PC-9 (cell line): Measurements from ENCODE around the gene PHF20. TPM values are rescaled to one million over a fixed set of nuclear protein-coding genes. Genes with fewer than 3 reads are reported as not detected.
"Not testable (repeated sequence)": the region's sequence is repeated elsewhere in the genome, so short reads cannot be mapped to it uniquely, and the experiment has no call there.

Experiments used
- BruUV-seq: library from RNA; stranded (reverse); fragments of 400-500 nt; replicated peaks from 2 replicates; lab custom pipeline; 2021; lab: Mats Ljungman, UMichigan
- CTCF ChIA-PET: fragments of 300-600 bp; sonication (Branson Sonifier 250); formaldehyde crosslinking; loops from one replicate; lab custom pipeline; 2022; ENCODE audit warnings: antibody characterized with exemption; lab: Charles Lee
- POLR2A ChIA-PET: fragments of 300-600 bp; sonication (Branson Sonifier 250); formaldehyde crosslinking; loops from one replicate; lab custom pipeline; 2022; ENCODE audit warnings: antibody characterized with exemption; ENCODE audit not compliant: unreplicated experiment; lab: Charles Lee
- DNase-seq, 2 experiments: peaks; one replicate each; pipeline versions ENCODE4 v3.0.0 to v3.0.0-alpha.2; 2015 to 2022; ENCODE audit warnings: mixed read lengths in 1 of 2
- H2AFZ ChIP-seq: fragments of 200-600 bp; sonication (generic); 2 replicates; pipeline ENCODE4 v1.8.1; 2017; ENCODE audit warnings: antibody characterized with exemption
- H3F3A ChIP-seq: fragments of 200-600 bp; sonication (generic); 2 replicates; pipeline ENCODE4 v1.8.1; 2017; ENCODE audit warnings: antibody characterized with exemption, mild to moderate bottlenecking, low read depth; ENCODE audit not compliant: insufficient read depth
- H3K27ac ChIP-seq: fragments of 200-600 bp; sonication (generic); 2 replicates; pipeline ENCODE4 v1.6.1; 2016; ENCODE audit warnings: mixed run types
- H3K27me3 ChIP-seq: fragments of 200-600 bp; sonication (generic); 2 replicates; pipeline ENCODE4 v1.6.1; 2016; ENCODE audit warnings: low read depth, mixed run types; ENCODE audit not compliant: insufficient read depth
- H3K36me3 ChIP-seq: fragments of 200-600 bp; sonication (generic); 2 replicates; pipeline ENCODE4 v1.6.1; 2016; ENCODE audit warnings: low read depth, mixed run types
- H3K4me1 ChIP-seq: fragments of 200-600 bp; sonication (generic); replicated peaks from 2 replicates; pipeline ENCODE4 v1.6.1; 2016; ENCODE audit warnings: mixed run types; ENCODE audit not compliant: insufficient read depth
- H3K4me2 ChIP-seq: fragments of 200-600 bp; sonication (generic); 2 replicates; pipeline ENCODE4 v1.6.1; 2017; ENCODE audit warnings: mixed run types
- H3K4me3 ChIP-seq: fragments of 200-600 bp; sonication (generic); 2 replicates; pipeline ENCODE4 v1.6.1; 2016; ENCODE audit warnings: mixed run types
- H3K79me2 ChIP-seq: fragments of 200-600 bp; sonication (generic); 2 replicates; pipeline ENCODE4 v1.6.1; 2017; ENCODE audit warnings: low read depth, mixed run types
- H3K9me2 ChIP-seq: fragments of 200-600 bp; sonication (generic); 2 replicates; pipeline ENCODE4 v1.8.1; 2017; ENCODE audit warnings: mild to moderate bottlenecking; ENCODE audit not compliant: insufficient read depth
- H3K9me3 ChIP-seq: fragments of 200-600 bp; sonication (generic); 2 replicates; pipeline ENCODE4 v1.8.1; 2016; ENCODE audit warnings: low read depth; ENCODE audit not compliant: insufficient read depth
- H4K20me1 ChIP-seq: fragments of 200-600 bp; sonication (generic); 2 replicates; pipeline ENCODE4 v1.8.1; 2017; ENCODE audit not compliant: insufficient read depth
- CTCF ChIP-seq: fragments of 200-600 bp; sonication (generic); conservative IDR thresholded peaks from 2 replicates; pipeline ENCODE4 v1.6.1; 2017; ENCODE audit warnings: mixed run types, antibody characterized with exemption, mild to moderate bottlenecking, moderate library complexity
- EZH2 ChIP-seq: fragments of 200-600 bp; sonication (generic); IDR thresholded peaks from 2 replicates; pipeline ENCODE4 v1.8.0; 2017; ENCODE audit warnings: antibody characterized with exemption, low read depth
- intact Hi-C: fragments of 100-400 bp; cut with micrococcal nuclease; formaldehyde crosslinking; loops from one replicate; pipeline ENCODE4 v1.10.0; 2022; ENCODE audit not compliant: unreplicated experiment
- total RNA-seq: library from RNA; stranded (reverse); gene quantifications from 2 replicates; pipeline ENCODE4 v1.2.3, GENCODE V29; 2021

PHF20 gene
- total RNA-seq, 1 experiment from 2014 or later = 59.8 TPM

GRCh38 chr20:35947907-35948306 is 176.1 kb downstream of the PHF20 start:
- Histone ChIP-seq H2AFZ (no peak overlapping the region), H3K79me2 (peaks cover 14% of the 10 kb centered on the region), H3K9me2 (no peaks in the 10 kb centered on the region), H3K36me3 (no peaks in the 10 kb centered on the region), H3K9me3 (no peaks in the 10 kb centered on the region), H4K20me1 (peaks cover 5% of the 10 kb centered on the region; the same call in 1 of the 2 replicates), H3K4me2 (no peak overlapping the region), H3K4me3 (no peak overlapping the region), H3K27me3 (no peaks in the 10 kb centered on the region), H3K27ac (no peak overlapping the region), H3K4me1 (peaks cover 13% of the 10 kb centered on the region), H3F3A (peaks cover 24% of the 10 kb centered on the region)
- no TSS peak for BruUV-seq
- CTCF ChIA-PET = interaction anchor here (0.6 to 1.1 kb wide), 3 partner anchors 51 to 229 kb away, joined by 3 to 11 read pairs (median 5); partner anchors contain the start of gene RBM39
- no peak for TF ChIP-seq EZH2
- no peak for DNase-seq
- POLR2A ChIA-PET = no interaction called here
- intact Hi-C loops = no loop called here

GRCh38 chr20:35950093-35950492 is 178.3 kb downstream of the PHF20 start:
- DNase-seq = no peak
- Histone ChIP-seq H3K9me3 (no peaks in the 10 kb centered on the region), H3K79me2 (peaks cover 23% of the 10 kb centered on the region), H3K4me1 (peaks cover 16% of the 10 kb centered on the region), H3K4me2 (no peak overlapping the region), H3F3A (peaks cover 42% of the 10 kb centered on the region), H3K4me3 (no peak overlapping the region), H4K20me1 (peaks cover 10% of the 10 kb centered on the region; the same call in 1 of the 2 replicates), H3K27ac (no peak overlapping the region), H3K9me2 (no peaks in the 10 kb centered on the region), H3K27me3 (no peaks in the 10 kb centered on the region), H2AFZ (no peak overlapping the region), H3K36me3 (no peaks in the 10 kb centered on the region)
- CTCF ChIA-PET = no interaction called here
- intact Hi-C loops = loop anchor here (10.0 kb wide), 1 partner anchor 485 kb away; no protein-coding TSS in a partner anchor
- TF ChIP-seq EZH2 (no peak), CTCF (no peak)
- POLR2A ChIA-PET = no interaction called here
- no TSS peak for BruUV-seq

GRCh38 chr20:35952080-35952479 is 180.3 kb downstream of the PHF20 start:
- not testable (repeated sequence) for H3K9me2 ChIP-seq, H4K20me1 ChIP-seq, H3K27me3 ChIP-seq, BruUV-seq, DNase-seq, H3K9me3 ChIP-seq, H2AFZ ChIP-seq, H3K36me3 ChIP-seq
- ChIA-PET POLR2A (interaction anchor here (0.7 to 1.2 kb wide), 2 partner anchors 210 to 445 kb away, joined by 5 to 8 read pairs; partner anchors contain the start of gene RBM39), CTCF (interaction anchor here (0.6 to 1.0 kb wide), 3 partner anchors 41 to 804 kb away, joined by 3 to 4 read pairs (median 3); partner anchors contain the start of genes NFS1 and ROMO1)
- H3K27ac ChIP-seq = peak overlapping the region; percentile 98
- peaks cover 28% of the 10 kb centered on the region for H3K4me1 ChIP-seq
- peaks cover 45% of the 10 kb centered on the region for H3F3A ChIP-seq
- peak overlapping the region; percentile 93 for H3K4me2 ChIP-seq
- peaks cover 30% of the 10 kb centered on the region for H3K79me2 ChIP-seq
- intact Hi-C loops = loop anchor here (10.0 kb wide), 1 partner anchor 487 kb away; no protein-coding TSS in a partner anchor
- peak overlapping the region; percentile 99; the same call in 1 of the 2 replicates for H3K4me3 ChIP-seq
